ENCODE data around the gene AMBP.

Gene AMBP

DNA sequence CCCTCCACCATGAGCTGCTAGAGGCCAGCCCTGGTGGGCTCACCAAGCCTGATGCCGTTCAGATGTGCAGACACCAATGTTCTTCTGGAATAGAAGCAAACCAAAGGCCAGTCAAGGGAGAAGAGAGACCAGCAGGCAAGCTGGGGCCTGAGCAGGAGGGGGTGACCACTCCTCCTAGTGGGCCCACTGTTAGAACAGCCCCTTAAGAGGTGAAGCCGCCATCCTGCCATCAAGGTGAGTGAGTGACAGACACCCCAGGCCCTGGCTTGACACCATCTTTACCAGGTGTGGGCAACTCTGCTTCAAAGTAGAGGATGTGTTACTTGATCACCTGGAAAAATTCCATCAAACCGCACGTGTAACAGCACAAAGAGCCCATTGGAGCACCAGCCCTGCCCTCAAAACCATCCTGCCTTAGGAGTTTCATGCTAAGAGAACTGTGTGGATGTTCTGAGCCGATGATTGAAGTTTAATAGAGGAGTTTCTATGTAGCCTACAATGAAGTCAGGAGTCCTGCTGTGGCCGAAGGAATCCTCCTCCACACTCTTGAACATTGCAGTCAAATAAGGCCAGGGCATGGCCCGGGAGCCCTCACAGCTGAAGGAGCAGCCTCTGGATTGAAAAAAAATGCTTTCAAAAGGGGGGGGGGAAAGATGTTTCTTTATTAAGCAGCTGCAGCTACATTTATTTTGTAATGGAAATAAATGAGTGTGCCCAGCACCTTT is 20.8 kb downstream of the AMBP start:
- DNase-seq (ENCODE audit: extremely low read depth, low read depth): no peak
- TF ChIP-seq, protein P1, sequence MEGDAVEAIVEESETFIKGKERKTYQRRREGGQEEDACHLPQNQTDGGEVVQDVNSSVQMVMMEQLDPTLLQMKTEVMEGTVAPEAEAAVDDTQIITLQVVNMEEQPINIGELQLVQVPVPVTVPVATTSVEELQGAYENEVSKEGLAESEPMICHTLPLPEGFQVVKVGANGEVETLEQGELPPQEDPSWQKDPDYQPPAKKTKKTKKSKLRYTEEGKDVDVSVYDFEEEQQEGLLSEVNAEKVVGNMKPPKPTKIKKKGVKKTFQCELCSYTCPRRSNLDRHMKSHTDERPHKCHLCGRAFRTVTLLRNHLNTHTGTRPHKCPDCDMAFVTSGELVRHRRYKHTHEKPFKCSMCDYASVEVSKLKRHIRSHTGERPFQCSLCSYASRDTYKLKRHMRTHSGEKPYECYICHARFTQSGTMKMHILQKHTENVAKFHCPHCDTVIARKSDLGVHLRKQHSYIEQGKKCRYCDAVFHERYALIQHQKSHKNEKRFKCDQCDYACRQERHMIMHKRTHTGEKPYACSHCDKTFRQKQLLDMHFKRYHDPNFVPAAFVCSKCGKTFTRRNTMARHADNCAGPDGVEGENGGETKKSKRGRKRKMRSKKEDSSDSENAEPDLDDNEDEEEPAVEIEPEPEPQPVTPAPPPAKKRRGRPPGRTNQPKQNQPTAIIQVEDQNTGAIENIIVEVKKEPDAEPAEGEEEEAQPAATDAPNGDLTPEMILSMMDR (IDR thresholded peaks at IDR 0.05; ENCODE audit: low read depth, low read length, missing control alignments): no peak

DNA sequence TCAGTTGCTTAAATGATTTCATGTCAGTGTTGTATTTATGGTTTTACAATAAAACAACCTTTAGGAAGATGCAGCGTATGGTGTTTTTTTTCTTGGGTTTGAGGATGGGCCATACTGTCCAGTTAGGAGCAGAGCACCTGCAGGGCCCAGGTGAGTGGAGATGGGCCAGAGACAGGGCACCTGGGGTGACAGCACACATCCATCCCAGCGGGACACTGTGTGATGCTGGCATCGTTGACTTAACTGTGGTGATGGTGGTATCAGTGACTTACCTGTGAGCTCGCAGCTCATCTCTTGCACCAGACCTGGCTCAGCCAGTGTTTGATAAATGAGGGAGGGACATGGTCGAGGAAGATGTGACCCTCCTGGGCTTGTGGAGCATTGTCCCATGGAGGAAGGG is 21.6 kb downstream of the AMBP start:
- DNase-seq (ENCODE audit: extremely low read depth, low read depth): no peak
- H3K4me3 ChIP-seq (replicated peaks; ENCODE audit: low read depth, low read length): no peak overlapping the region
- TF ChIP-seq, protein P1 (IDR thresholded peaks at IDR 0.05; ENCODE audit: low read depth, low read length, missing control alignments): no peak

More for the DNA sequence above, 20.8 kb downstream of the AMBP start:
- H3K4me3 ChIP-seq (replicated peaks; ENCODE audit: low read depth, low read length): no peak overlapping the region

DNA sequence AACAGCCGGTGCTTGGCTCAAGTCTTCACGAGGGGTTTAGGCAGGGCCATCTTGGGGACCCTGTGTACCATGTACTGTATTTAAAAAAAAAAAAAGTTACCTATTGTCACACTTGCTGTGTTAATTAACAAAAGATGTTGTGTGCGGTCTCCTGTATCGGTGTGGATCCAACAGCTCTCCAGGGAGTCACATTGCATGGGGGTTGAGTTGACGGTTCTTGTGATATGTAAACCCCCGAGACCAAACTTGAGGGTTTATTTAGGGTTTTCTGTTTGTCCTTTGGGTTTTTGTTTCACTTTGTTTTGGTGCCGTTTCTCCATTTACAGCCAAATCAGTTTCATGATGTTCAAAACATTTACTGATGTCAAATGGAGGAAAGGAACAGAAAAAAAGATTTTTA is 22.2 kb downstream of the AMBP start:
- TF ChIP-seq, protein P1 (IDR thresholded peaks at IDR 0.05; ENCODE audit: low read depth, low read length, missing control alignments): no peak
- no peak for DNase-seq (ENCODE audit: extremely low read depth, low read depth)
- no peak overlapping the region for H3K4me3 ChIP-seq (replicated peaks; ENCODE audit: low read depth, low read length)

- H3K4me3 ChIP-seq (replicated peaks; ENCODE audit: low read depth, low read length): no peak overlapping the region
- no peak for DNase-seq (ENCODE audit: extremely low read depth, low read depth)
- TF ChIP-seq, protein P1 (IDR thresholded peaks at IDR 0.05; ENCODE audit: low read depth, low read length, missing control alignments): no peak
These were observed 23.0 kb downstream of the AMBP start for GRCh38 chr9:114055061-114055460.

- TF ChIP-seq, protein P1 (IDR thresholded peaks at IDR 0.05; ENCODE audit: low read depth, low read length, missing control alignments): no peak
- H3K4me3 ChIP-seq (replicated peaks; ENCODE audit: low read depth, low read length): no peak overlapping the region
- no peak for DNase-seq (ENCODE audit: extremely low read depth, low read depth)
These were observed 23.9 kb downstream of the AMBP start for GRCh38 chr9:114054191-114054690.

DNA sequence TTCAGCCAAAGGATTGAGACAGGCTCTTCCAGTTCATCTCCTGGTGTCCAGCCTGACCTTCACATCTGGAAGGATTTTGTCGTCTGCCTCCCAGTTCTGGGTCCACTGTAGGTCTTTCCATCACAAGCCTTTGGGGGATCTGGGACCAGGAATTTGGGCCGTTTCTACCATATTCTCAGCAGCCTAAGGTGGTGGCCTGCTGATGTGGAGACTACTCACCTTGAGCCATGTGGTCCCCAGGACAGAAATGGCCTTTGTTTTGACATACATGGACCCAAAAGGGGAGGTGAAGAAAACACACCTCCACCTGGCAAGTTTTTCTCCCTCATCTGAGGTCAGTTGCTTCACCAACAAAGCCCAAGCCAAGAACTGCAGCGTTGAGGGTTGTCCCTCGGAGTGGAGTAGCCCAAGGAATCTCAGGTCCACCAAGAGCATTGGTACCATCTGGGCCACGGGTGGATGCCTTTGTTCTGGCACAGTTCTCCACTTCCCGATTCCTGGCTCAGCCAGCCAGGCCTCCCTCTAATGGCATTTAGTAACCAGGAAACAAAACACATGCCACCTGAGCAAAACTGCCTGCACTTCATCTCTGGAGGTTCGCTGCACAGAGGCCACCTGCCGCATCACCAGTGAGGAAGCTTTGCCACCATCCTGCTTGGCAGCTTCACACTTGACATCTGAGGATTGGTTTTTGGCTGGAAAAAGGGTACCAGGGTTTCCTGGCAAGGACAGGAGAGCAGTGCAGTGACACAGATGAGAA is 24.7 kb downstream of the AMBP start:
- no peak for DNase-seq (ENCODE audit: extremely low read depth, low read depth)
- H3K4me3 ChIP-seq (replicated peaks; ENCODE audit: low read depth, low read length): no peak overlapping the region
- TF ChIP-seq, protein P1 (IDR thresholded peaks at IDR 0.05; ENCODE audit: low read depth, low read length, missing control alignments): no peak
